ENCODE measurements around the gene EPHA6.
A peak's percentile ranks its signal among the peaks of the same experiment; 100 is the strongest.

EPHA6 gene

DNA sequence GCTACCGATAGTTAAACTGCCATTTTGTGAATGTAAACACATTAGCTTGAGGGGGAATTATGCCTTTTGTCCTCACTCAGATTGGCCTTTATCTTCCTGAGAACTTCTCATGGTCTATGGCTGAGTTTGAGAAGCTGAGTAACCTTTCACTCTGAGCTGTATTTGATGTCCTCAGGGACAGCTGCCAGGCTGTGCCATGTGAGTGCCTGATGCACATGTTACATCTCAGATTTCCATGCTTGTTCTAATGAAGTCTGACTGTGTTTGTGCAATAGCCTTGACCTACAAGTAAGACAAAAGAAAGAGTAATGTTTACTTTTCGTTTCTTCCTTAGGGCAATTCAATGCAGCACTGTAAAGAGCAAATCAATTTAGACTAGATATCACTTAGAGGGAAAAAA is 906.0 kb downstream of the EPHA6 start:
- DNase-seq: peak; percentile 83

- DNase-seq: no peak
These were observed 907.1 kb downstream of the EPHA6 start for GRCh38 chr3:97721446-97721845.

DNA sequence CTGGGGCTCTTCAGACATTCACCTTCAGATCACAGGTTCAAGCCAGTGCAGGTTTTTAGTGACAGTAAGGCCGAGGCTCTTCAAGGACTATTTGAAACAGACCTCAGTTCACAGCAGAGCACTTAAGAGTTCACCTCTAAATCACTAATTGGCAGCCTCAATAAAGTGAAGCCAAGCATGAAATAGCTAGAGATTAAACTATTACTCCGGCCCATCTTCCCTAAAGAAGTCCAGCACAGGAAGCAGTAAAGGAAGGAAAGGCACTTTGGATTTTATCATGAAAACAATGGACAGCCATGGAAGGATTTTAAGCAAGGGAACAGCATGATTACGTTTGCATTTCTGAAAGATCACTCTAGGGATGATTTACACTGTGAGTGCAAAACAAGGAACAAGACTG is 922.5 kb downstream of the EPHA6 start:
- DNase-seq: no peak

GRCh38 chr3:97738761-97739160 is 924.4 kb downstream of the EPHA6 start:
- no peak for DNase-seq

GRCh38 chr3:97742036-97742435 is 927.6 kb downstream of the EPHA6 start:
- DNase-seq: no peak

GRCh38 chr3:97744289-97744688 is 929.9 kb downstream of the EPHA6 start:
- no peak for DNase-seq

DNA sequence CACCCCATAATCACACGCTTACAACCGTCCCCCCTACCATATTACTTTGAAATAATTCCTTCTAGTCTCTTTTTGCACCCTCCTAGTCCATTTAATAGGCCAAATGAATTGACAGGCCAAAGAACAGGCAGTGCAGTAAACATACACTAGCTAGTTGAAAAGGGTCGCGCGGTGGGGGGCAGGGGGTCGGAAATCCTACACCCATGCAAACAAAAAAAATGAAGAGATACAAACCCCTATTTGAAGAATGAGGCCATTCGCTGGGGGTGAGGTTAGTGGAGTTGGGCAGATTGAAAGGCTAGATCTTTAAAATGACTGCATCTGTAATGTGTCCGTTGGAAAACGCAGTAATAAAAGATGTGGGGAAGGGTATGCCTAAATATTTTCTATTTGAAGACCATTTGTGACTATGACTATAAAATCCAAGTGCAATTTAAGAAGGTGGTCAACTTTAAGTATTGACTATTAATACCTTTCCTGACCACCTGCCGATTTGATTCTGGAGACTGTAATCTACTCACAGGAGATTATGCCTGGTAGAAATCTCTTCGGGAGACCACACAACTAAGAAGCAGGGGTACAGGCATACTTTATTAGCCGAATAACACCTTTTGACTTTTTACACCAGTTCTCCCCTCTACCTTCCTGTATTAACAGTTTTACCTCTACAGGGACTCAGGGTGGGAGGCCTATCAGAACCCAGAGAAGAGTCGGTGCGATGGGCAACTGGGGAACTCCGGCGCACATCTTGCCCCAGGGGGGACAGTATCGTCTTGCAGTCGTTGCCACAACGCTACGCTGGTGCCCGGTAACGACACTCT is 949.4 kb downstream of the EPHA6 start:
- no peak for DNase-seq

GRCh38 chr3:97764407-97765238 is 950.2 kb downstream of the EPHA6 start, which contains the start of gene ARL6:
ARL6 (plus strand) TSS chr3:97764758; CDS start chr3:97768108, 3,350 bp downstream.
- DNase-seq: peak; percentile 80

DNA sequence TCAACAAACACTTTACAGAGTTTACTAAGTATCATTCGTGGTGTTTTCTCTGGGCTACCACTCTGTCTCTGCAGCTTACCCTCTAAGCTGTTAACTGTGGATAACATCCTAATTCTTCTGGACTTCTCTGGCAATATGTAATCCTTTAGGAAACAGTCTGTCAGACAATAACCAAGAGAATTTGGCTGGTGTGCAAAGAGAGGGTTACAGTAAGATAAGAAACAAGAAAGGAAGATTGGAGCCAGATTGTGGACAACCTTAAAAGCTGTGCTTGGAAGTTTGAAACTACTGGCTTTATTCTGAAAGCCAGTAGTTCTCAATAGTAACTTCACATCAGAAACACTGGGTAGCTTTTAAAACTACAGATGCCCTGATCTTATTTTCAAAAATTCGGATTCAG is 950.9 kb downstream of the EPHA6 start:
- DNase-seq: no peak

- no peak for DNase-seq
These were observed 958.5 kb downstream of the EPHA6 start for GRCh38 chr3:97772926-97773325.

DNA sequence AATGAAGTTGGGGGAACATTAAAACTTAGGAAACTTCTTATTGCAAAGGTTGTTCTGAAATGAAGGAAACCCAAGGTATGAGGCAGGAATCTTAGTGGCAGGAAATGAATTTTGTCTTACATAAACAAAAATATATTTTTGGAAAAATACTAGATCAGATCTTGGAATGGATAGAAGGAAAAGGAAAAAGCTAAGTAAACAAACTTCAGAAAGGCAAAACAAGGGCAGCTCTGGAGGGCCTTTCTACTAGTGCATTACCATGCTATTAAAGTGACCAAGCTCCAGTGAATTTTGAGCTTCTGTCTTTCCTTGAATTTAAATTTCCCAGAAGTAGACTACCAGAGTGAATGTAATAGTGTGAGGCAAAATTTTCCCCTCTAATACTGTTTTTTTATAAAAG is 963.8 kb downstream of the EPHA6 start:
- no peak for DNase-seq

DNA sequence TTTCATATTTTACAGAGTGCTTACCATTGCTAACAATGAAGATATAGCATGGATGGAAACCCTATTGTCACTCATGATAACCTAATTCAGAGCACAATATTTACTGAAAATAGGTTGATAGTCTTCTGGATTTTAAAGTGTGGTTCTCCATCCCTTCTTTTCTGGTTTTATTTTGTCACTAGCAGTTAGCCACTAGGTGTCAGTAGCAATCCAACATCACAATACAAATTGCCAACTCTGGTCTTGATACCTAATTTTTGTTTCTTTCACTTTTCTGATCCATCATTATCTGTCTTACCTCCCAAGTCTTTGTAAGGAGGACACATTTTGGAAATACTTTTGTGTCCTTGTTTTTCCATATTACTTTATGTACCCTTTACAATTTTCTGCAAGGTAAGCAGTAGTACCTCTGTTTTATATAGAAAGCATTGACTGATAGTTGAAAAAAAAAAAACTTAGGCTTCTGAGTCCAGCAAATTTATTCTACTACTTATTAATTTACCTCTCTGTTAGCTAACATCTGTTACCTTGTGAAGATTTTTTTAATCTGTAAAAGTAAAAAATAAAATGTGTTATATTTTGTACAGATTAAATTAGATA is 979.1 kb downstream of the EPHA6 start:
- DNase-seq: peak; percentile 59

DNA sequence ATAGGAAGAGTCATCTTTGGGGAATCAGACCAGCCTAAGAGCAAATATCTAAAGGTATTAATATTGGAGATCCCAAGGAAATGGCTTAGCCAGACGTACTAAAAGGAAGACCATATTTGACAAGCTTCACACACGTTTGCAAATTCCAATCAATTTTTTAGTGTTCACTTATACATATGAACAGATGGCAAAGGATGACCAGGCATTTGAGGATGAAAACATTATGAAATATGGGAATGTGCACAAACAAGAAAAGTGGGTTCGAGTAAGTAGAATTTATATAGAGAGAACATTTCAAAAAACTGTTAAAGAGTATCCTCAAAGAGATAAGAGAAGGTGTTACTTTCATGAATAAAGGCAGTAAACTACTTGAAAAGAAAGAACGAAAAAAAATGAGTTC is 981.6 kb downstream of the EPHA6 start:
- DNase-seq: no peak
